Dendritic cell treated with granulocyte-macrophage colony-stimulating factor and Interleukin-4, amounts not matched to agents 40 ng/mL and 50 ng/mL, for 4 days (primary cell): Measurements from ENCODE around the gene ALPG.
"Not testable (repeated sequence)": the region's sequence is repeated elsewhere in the genome, so short reads cannot be mapped to it uniquely, and the experiment has no call there.

Source experiments
- H3K27ac Mint-ChIP-seq: one replicate; pipeline ENCODE4 v1.8.0; 2022; ENCODE audit warnings: mild to moderate bottlenecking, mixed read lengths
- H3K27me3 Mint-ChIP-seq: one replicate; pipeline ENCODE4 v1.8.0; 2022; ENCODE audit warnings: mild to moderate bottlenecking, mixed read lengths
- H3K36me3 Mint-ChIP-seq: one replicate; pipeline ENCODE4 v1.8.0; 2022; ENCODE audit warnings: low read depth, mixed read lengths
- H3K4me1 Mint-ChIP-seq: one replicate; pipeline ENCODE4 v1.8.0; 2022; ENCODE audit warnings: low read depth, mixed read lengths
- H3K4me3 Mint-ChIP-seq: one replicate; pipeline ENCODE4 v1.8.0; 2022; ENCODE audit warnings: mild to moderate bottlenecking, moderate library complexity, mixed read lengths
- H3K9me3 Mint-ChIP-seq: one replicate; pipeline ENCODE4 v1.8.0; 2022; ENCODE audit warnings: mixed read lengths
- intact Hi-C: fragments of 100-400 bp; cut with micrococcal nuclease; formaldehyde crosslinking; loops from one replicate; pipeline ENCODE4 v1.15.0; 2022

ALPG gene

DNA sequence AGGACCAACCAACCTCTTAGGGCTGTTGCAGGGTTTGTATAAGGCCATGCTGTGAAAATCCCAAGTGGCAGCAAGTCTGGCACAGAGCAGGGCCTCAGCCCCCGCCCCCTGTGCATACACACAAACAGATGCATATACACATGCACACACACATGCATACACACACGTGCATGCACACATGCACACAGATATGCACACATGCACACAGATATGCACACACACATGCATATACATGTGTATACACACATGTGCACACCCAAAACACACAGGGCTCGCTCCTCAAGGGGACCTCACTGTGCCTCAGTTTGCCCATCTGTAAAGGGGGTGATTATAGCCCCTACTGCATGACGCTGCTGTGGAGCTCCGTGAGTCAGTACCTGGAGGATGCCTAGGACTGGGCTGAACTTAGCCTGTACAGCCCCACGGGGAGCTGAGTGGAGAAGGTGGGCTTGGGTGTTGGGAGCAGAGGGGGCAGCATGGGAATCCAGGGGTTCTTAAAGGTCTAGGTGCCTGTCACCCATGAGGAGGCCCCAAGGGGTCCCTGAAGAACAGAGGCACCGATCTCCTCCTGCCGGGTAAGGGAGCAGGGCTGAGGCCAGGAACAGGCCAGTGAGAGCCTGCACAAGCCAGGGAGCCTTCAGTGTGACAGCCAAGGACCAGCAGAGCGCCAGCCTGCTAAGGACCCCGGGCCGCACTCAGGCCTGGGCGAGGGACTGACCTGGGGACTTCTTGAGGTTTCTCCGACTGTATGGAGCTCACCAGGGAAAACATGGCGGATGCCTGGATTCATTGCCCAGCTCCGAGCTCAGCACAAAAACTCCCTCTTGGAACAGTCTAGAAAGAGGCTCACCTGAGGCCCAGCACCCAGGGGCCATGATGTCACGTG is 25.3 kb downstream of the ALPG start:
- Mint-ChIP-seq H3K27me3 (peaks cover 5% of the 10 kb centered on the region), H3K36me3 (no peaks in the 10 kb centered on the region), H3K9me3 (no peaks in the 10 kb centered on the region), H3K4me1 (no peaks in the 10 kb centered on the region), H3K27ac (no peak overlapping the region), H3K4me3 (no peak overlapping the region)
- intact Hi-C loops: no loop called here

DNA sequence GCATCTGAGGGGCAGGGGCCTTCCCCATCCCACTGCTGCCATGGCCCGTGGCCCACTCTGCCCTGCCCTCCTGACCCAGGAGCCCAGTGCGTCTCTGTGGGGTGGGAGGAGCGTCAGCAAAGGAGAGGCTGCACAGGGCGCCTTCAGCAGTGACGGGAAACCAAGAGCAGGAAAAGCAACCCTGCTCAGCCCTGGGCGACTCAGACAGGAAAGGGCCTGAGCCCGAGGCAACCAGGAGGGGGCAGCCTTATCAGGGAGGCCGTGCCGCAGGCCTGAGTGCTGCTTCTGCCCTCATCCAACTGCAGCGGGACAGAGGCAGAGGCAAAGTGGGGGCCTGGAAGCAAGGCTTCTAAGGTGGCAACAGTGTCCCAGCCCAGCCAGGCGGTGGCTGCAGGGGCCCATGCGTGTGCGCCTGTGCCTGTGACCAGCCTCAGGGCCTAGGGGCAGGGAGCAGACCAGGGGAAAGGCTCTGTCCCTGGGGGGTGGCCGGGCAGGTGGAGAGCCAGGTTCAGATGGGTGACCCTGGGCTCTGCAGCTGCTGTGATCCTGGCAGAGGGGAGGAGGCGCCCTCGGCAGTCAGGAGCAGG is 26.0 kb downstream of the ALPG start:
- intact Hi-C loops: no loop called here
- no peak overlapping the region for H3K27ac Mint-ChIP-seq
- H3K27me3 Mint-ChIP-seq: peaks cover 5% of the 10 kb centered on the region
- H3K9me3 Mint-ChIP-seq: no peaks in the 10 kb centered on the region
- H3K36me3 Mint-ChIP-seq: no peaks in the 10 kb centered on the region
- no peak overlapping the region for H3K4me3 Mint-ChIP-seq
- no peaks in the 10 kb centered on the region for H3K4me1 Mint-ChIP-seq

DNA sequence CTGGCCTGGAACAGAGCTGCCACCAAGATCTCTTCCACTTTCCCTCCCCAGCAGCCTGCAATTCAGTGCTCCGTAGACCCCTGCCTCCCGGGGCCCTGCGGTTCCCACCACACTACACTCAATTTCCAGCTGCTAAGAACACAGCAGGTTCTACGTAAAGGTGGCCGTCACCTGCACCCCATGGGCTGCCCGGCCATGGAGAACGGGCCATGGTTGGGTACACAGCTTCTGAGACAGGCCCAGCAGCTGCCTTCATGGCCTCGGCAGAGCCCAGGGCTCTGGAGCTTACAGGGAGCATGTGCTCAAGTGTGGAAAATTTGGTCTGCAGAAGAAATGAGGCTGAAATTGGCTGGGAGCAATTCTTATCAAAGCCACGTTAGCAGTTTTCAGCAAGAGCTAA is 27.0 kb downstream of the ALPG start:
- H3K36me3 Mint-ChIP-seq, H3K27ac Mint-ChIP-seq, intact Hi-C loops, H3K4me1 Mint-ChIP-seq, H3K9me3 Mint-ChIP-seq, H3K4me3 Mint-ChIP-seq: not testable (repeated sequence)
- H3K27me3 Mint-ChIP-seq: peaks cover 12% of the 10 kb centered on the region

DNA sequence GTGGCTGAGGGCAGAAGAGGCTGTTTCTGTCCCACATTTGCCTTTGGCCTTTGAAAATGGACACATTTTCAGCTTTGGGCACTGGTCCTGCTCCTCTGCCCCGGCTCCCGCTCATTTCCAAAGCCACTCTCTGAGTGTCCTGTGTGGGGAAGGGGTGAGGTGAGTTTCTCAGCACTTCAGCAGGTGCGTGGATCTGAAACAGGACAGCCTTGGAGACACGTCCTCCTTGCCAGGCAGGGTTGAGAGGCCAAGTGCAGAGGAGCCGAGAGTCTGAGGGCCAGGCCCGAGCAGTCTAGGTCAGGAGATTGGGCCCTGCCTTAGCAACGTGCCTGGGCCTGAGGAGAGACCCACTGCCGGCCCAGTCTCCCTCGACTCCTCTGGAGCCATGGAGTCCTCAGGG is 27.4 kb downstream of the ALPG start:
- Mint-ChIP-seq H3K27ac (no peak overlapping the region), H3K4me3 (no peak overlapping the region), H3K36me3 (no peaks in the 10 kb centered on the region), H3K9me3 (no peaks in the 10 kb centered on the region), H3K4me1 (no peaks in the 10 kb centered on the region), H3K27me3 (peaks cover 16% of the 10 kb centered on the region)
- intact Hi-C loops: no loop called here

DNA sequence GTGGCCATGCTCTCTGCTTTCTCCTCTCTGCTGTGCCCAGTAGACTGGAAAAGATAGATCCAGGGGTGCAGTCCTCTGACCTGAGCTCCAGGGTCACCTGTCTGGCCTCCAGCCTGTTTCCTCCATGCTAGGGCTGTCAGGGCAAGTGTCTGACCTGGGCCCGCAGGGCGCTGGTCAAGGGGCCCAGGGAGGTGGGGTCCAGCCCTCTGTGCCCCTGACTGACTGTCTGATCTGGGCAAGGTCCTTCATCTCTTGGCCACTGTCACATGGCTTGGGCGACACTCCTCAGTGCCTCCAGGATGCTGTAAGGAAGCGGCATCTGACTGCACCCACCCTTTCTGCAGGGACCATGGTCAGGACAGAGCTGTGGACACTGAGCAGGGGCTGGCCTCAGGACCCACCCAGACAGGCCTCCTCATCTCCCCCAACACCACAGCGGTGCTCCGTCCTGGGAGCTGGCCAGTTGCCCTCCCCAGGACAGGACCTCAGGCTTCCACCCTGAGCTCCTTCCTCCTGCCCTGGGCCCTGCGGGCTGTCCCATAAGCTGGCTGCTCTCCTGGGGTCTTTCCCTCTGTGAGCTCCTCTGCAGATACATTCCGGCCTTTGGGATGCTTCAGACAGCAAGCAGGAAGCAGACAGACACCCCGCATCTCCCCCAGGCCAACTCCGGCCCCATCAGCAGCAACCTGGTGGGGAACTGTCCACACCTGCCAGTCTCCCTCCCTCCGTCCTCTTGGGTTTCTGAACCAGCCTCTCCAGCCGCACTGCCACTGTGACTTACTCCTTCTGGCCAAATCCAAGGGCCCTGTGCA is 28.1 kb downstream of the ALPG start:
- peaks cover under 1% of the 10 kb centered on the region for H3K4me1 Mint-ChIP-seq
- no peak overlapping the region for H3K4me3 Mint-ChIP-seq
- intact Hi-C loops: no loop called here
- peaks cover 17% of the 10 kb centered on the region for H3K27me3 Mint-ChIP-seq
- H3K36me3 Mint-ChIP-seq: no peaks in the 10 kb centered on the region
- H3K9me3 Mint-ChIP-seq: no peaks in the 10 kb centered on the region
- no peak overlapping the region for H3K27ac Mint-ChIP-seq

DNA sequence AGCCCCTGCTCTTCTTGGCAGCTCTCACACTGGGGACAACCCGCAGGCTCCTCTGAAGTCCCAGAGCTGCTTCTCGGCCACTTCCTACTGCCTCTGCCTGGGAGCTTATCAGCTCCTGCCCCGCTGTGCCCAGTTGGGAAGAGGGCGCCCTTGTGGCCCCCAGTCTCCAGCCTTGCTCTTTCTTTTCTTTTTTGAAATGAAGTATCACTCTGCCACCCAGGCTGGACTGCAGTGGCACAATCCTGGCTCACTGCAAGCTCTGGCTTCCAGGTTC is 28.7 kb downstream of the ALPG start:
- H3K27me3 Mint-ChIP-seq: peaks cover 22% of the 10 kb centered on the region
- no peak overlapping the region for H3K4me3 Mint-ChIP-seq
- H3K27ac Mint-ChIP-seq: no peak overlapping the region
- intact Hi-C loops: no loop called here
- H3K36me3 Mint-ChIP-seq: no peaks in the 10 kb centered on the region
- no peaks in the 10 kb centered on the region for H3K9me3 Mint-ChIP-seq
- peaks cover 6% of the 10 kb centered on the region for H3K4me1 Mint-ChIP-seq

DNA sequence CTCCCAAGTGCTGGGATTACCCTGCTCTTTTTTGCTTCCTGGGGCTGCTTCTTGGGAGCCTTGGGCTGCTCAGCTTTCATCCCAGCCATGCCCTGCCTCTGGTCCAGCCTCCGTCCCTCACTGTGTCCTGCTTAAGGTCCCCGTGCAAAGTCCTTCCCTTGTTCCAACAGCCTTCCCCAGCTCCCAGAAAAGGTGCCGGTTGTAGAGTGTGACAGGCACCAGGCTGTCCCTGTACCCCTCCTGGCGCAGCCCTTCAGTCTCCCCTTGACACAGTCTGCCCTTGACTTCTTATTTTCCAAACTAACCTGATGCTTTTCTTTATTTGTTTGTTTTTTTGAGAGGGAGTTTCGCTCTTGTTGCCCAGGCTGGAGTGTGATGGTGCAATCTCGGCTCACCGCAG is 29.2 kb downstream of the ALPG start:
- intact Hi-C loops: no loop called here
- Mint-ChIP-seq H3K27ac (no peak overlapping the region), H3K27me3 (peaks cover 24% of the 10 kb centered on the region), H3K4me1 (peaks cover 11% of the 10 kb centered on the region), H3K9me3 (no peaks in the 10 kb centered on the region), H3K4me3 (no peak overlapping the region), H3K36me3 (no peaks in the 10 kb centered on the region)

DNA sequence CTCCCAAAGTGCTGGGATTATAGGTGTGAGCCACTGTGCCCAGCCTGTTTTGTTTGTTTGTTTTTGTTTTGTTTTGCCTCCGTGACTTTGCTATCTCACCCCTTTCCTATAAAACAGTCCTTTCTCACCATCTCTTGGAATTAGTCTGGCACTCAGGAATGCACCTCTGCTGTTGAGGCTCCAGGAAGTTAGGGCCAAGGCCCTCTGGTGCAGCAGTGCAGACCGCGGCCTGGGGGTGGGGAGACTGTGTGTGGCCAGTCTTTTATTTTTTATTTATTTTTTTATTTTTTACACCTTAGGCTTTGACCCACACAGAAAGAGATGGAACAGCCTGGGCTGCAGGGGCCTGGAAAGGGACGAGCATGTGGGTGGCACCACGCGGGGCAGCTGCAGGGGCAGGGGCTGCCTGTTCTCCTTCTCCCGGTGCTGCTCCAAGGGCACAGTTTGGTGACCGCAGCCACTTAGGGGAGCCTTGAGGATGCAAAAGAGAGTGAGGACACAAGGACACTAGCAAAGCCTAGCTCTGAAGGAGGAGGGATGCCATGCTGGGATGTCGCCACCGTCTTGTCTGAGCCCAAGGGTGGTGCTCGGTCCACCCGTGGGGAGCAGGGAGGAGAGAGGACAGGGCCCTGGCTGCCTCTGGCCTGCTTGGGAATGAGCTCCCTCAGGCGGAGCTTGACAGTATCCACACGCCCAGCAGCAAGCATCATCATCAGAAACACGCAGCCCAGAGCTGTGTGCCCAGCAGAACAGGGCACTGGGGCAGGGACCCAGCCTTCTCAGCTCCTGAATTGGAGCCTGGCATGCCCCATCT is 29.9 kb downstream of the ALPG start:
- no peak overlapping the region for H3K4me3 Mint-ChIP-seq

DNA sequence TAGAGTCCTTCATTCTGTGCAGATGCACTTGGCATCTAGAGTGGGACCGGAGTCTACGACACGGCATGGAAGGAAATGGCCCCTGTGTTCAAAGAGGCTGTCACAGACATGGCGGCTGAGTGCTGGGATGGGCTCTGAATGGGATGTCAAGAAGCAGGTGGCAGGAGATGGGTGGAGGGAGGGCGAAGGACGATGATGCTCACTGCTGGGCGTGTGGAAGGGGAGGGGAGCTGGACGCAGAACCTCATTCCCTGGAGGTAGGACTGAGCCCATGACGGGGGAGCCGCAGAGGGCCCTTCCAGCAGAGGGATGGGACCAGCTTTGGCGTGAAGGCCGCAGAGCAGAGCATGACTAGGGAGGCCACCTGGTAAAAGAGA is 30.5 kb downstream of the ALPG start:
- intact Hi-C loops: no loop called here
- Mint-ChIP-seq H3K27ac (no peak overlapping the region), H3K27me3 (peaks cover 32% of the 10 kb centered on the region), H3K4me3 (no peak overlapping the region), H3K36me3 (no peaks in the 10 kb centered on the region), H3K4me1 (peaks cover 11% of the 10 kb centered on the region), H3K9me3 (no peaks in the 10 kb centered on the region)

More for the DNA sequence above, 29.9 kb downstream of the ALPG start:
- intact Hi-C loops: no loop called here
- H3K4me1 Mint-ChIP-seq: peaks cover 11% of the 10 kb centered on the region
- peaks cover 30% of the 10 kb centered on the region for H3K27me3 Mint-ChIP-seq
- H3K36me3 Mint-ChIP-seq: no peaks in the 10 kb centered on the region
- H3K9me3 Mint-ChIP-seq: no peaks in the 10 kb centered on the region
- no peak overlapping the region for H3K27ac Mint-ChIP-seq

DNA sequence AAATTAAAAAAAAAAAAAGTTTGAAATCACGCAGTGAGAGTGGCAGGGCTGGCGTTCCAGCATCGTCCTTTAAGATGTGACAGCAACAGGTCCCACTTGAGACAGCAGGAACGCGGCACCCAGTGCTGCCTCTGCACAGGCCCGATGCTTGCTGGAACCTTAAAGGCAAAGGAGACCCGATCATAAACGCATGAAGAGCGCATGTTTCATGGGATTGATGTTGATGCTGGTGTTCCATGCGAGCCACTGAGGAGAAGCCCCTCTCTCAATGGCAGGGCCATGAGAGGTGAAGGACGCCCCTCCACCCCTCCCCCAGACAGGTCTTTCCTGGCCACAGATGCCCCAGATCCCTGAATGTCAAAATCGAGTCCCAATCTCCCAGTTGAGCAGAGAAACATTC is 31.4 kb downstream of the ALPG start:
- no peak overlapping the region for H3K27ac Mint-ChIP-seq
- peaks cover 32% of the 10 kb centered on the region for H3K27me3 Mint-ChIP-seq
- no peak overlapping the region for H3K4me3 Mint-ChIP-seq
- H3K36me3 Mint-ChIP-seq: no peaks in the 10 kb centered on the region
- peaks cover 11% of the 10 kb centered on the region for H3K4me1 Mint-ChIP-seq
- intact Hi-C loops: no loop called here
- no peaks in the 10 kb centered on the region for H3K9me3 Mint-ChIP-seq

DNA sequence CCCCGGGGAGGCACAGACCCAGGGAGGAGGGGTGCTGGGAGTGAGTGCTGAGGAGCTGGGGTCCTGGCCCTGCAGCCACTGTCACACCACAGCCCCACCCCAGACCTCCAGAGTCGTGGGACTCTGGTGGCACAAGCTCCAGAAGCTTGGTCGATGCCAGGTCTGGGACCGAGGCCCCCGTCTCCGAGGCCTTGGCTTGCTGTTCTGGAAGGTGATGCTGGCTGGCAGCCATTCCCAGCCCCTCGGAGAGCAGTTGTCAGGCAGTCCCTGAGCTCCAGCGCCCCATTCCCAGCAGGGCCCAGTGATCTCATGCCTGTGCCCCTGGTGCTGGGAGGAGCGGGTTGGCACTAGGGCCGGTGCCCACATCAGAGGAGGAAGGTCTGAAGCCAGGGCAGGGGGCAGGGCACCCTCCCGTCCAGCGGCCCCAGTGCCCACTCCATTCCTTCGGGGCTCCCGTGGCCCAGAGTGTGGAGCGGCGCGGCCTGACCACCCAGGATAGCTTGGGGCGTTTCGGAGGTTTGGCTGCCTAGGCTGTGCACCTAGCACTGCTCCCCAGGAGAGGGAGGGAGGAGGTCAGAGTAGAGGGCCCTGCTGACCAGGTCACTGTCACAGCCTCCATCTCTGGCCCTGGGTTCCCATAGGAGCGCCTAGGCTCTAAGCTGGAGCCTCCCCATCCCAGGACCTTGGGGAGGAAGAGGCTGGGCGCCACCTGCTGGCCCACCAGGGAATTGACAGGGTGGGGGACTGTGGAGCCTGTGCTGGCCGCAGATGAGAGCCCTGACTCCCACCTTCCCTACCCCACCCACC is 32.5 kb downstream of the ALPG start:
- H3K4me1 Mint-ChIP-seq: peaks cover 12% of the 10 kb centered on the region
- intact Hi-C loops: no loop called here
- H3K9me3 Mint-ChIP-seq: no peaks in the 10 kb centered on the region
- no peak overlapping the region for H3K27ac Mint-ChIP-seq
- H3K36me3 Mint-ChIP-seq: no peaks in the 10 kb centered on the region
- no peak overlapping the region for H3K4me3 Mint-ChIP-seq
- H3K27me3 Mint-ChIP-seq: peaks cover 32% of the 10 kb centered on the region

DNA sequence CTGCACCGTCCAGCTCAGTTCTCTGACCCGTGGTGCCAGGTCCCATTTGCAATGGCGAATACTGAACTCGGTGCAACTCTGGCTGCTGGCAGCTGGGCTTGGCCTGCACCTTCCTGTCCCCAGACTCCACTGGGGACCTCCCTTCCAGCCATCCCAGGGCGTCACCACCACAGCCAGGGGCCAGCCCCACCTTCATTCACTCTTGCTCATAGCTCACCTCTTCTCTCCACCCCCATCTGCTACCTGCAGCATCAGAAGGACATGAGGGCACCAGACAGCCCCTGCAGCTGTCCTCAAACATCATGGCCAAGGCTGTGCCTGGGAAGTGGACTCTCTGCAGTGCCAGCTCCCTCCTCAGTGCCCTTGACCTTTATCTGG is 33.1 kb downstream of the ALPG start:
- intact Hi-C loops: loop anchor here (1.0 to 5.0 kb wide), 2 partner anchors 517 to 533 kb away; no protein-coding TSS in a partner anchor
- Mint-ChIP-seq H3K36me3 (no peaks in the 10 kb centered on the region), H3K27me3 (peaks cover 34% of the 10 kb centered on the region), H3K4me1 (peaks cover 16% of the 10 kb centered on the region), H3K9me3 (no peaks in the 10 kb centered on the region), H3K27ac (no peak overlapping the region), H3K4me3 (no peak overlapping the region)
